GM19395 (cell line): ENCODE data around the gene MTERF1.
"Not testable (repeated sequence)": the region's sequence is repeated elsewhere in the genome, so short reads cannot be mapped to it uniquely, and the experiment has no call there.

Experiments
- ATAC-seq: cut with Tn5 transposase; IDR thresholded peaks from one replicate; pipeline ENCODE4 v1.9.1; 2021; ENCODE audit warnings: mild to moderate bottlenecking, moderate library complexity; ENCODE audit not compliant: unreplicated experiment

The MTERF1 gene

GRCh38 chr7:91880413-91881241 is at the start of gene MTERF1:
MTERF1 (minus strand) TSS chr7:91880702; CDS start chr7:91880083, 619 bp downstream.
- peak; percentile 99 for ATAC-seq

DNA sequence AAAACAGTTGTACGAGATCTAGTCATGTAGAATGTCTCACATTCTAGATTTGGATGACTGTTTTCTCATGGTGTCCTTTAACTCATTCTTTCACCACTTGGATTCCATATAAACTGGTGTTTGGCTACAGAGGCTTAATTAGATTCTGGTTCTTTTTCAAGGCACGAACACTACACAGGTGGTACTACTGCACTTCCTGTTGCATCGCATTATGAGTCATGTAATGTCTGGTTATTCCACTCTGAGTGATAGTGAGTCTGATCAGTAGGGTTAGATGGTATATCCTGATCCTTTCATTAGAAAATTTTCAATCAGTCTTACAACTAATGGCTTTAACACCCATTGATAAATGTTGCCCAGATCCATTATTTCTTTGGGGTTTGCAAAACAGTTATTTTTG is 49.0 kb upstream of the MTERF1 start:
- ATAC-seq = peak; percentile 86

- no peak for ATAC-seq
Measured at GRCh38 chr7:91927912-91928311, 47.4 kb upstream of the MTERF1 start.

DNA sequence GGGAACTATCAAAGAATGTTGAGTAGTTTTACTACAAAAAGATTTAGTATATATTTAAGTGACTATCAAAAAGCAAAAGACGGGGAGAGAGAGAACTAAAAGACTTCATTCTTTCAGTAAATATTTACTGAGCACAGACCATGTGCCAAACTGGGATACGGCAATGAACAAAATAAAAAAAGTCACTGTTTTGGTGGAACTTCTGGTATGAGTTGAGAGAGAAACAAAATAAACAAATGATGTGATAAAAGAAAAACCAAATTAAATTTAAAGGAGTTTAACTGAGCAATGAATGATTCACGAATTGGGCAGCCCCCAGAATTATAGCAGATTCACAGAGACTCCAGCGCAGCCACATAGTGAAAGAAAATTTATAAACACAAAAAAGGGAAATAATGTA is 42.4 kb upstream of the MTERF1 start:
- ATAC-seq = no peak

DNA sequence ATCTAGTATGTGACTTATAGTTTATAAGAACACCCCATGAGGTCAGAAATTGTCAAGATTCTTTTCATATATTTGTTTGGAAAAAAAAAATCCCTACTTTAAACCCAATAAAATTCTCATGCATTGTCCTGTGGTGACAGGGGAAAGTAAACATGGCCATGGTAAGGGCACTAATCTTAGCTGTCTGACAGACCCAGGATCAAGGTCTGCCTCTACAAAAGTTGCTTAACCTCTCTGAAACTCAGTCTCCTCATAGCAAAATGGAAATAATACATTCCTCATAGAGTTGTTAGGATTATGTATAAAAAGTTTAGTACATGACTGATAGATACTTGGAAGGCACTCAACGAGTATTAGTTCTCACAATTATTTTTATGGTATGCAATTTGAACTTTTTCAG is 37.9 kb upstream of the MTERF1 start:
- ATAC-seq = no peak

GRCh38 chr7:91916051-91916440 is 35.5 kb upstream of the MTERF1 start:
- ATAC-seq = no peak

DNA sequence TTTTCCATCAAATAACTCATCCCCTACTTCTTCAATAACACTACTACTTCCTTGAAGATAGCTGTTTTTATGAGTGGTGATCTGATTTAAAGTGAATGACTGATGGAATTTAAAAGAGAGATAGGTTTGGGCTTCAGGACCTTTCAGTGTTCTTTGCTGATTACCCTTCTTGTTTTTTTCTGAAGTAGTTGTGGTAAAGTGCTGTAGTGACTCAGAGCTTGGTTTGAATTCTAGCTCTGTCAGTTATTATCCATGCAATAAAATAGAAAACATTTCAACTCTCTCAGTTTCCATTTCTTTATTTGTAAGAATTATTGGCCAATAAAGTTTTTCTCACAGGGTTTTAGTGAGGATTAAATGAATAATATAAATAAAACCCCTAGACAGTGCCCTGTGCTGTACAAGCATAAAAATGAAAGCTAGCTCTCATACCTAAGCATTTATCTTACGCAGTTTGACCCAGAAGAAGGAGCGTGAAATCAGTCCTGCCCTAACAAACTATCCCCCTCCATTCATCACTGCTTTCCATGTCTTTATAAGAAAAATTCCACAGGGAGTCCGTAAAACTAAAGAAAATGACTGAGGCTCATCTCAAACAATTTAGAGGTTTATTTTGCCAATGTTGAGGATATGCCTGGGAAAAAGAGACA is 35.0 kb upstream of the MTERF1 start:
- no peak for ATAC-seq

DNA sequence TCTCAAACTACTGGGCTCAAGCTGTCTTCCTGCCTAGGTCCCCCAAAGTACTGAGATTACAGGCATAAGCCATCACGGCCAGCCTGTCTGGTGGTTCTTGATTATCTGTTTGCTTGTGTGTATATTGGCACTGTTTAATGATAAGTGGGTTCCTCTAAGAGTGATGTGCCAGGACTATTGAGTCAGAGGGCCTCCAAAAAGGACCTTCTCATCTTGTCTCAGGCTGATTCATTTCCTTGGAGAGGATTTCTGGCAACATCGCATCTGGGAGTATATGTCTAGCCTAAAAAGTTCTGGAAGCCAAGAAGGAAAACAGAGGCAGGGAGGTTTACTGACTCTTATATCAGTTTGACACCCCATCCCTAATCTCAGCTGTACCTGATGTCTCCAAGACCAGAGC is 33.1 kb upstream of the MTERF1 start:
- ATAC-seq = no peak

DNA sequence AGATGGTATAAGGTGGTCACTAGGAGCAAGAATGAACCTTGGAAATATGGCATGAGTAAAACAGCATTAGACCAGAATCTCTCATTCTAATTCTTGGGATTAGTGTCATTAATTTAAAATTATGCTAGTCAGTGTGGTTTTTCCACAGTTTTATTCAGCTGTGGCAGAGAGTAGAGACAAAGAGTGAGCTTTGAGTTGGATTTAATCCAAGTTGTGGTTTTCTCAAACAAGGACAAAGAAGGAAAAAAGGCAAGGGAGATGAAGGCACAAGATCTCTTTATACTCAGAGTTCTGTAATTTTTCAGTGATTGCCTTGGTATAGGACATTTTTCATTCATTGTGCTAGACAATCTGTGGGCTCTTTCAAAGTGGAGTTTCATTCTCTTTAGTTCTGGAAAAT is 32.0 kb upstream of the MTERF1 start:
- ATAC-seq = no peak

- ATAC-seq = no peak
Measured at GRCh38 chr7:91911121-91911520, 30.6 kb upstream of the MTERF1 start.

DNA sequence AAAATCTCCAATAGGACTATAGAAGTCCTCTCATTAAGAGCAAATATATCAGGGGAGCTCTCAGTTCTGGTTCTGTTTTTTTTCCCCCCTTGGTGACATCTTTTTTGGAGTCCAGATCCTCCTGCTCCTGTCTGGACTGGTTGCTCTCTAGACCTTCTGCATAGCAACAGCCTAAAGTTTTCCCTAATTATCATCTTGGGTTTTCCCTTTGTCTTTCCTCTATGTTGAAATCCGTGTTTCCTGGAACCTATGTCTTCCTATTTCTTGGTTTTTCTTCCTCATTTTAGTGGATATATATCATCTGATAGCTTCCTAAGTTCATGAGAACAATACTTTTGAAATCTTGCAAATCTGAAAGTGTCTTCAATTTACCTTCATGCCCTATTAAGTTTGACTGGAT is 29.7 kb upstream of the MTERF1 start:
- no peak for ATAC-seq

DNA sequence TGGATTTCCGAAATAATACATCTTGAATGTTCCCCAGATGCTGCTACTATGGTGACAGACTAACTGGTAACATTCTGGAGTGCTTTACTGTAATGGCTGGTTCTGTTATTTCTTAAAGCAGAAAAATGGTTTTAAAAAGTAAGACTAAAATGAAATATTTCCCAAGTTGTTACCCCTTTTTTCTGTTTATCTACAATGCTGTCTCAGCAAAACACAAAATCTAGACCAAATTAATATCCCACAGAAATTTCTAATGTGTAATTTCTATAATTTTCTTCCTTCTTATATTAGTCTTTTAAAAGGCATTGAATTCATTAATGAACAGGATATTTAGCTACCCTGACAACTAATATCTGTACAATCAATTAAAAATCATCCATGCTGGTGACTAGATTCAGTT is 19.1 kb upstream of the MTERF1 start:
- no peak for ATAC-seq

DNA sequence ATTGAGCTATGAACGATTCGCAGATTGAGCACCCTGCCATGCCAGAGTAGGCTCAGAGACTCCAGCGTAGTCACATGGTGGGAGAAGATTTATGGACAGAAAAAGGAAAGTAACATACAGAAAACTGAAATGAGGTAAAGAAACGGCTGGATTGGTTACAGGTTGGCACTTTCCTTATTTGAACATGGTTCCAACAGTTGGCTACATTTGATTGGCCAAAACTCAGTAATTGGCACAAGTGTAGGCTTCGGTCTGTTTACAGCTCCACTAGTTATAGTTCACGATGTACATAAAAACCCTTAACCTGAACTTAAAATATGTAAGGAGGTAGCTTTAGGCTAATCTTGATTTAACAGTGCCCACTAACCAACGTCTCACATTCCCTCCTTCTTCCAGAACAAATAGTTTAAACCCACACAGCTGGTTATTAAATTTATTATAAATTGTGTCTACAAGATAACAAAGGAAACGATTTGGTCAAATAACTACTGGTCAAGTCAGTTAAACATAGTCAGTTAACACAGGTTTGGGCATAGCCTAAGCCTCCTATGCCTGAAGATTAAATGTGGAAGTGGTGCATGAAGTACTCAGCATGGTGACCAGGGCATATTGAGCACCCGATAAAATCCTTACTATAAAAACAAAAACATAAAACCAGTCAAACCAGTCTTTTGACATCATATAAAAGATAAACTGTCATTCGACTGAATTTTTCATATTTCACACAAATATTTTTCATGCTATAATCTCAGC is 17.9 kb upstream of the MTERF1 start:
- no peak for ATAC-seq

- no peak for ATAC-seq
Measured at GRCh38 chr7:91894781-91895480, 14.4 kb upstream of the MTERF1 start.

GRCh38 chr7:91893699-91894098 is 13.2 kb upstream of the MTERF1 start:
- not testable (repeated sequence) for ATAC-seq

GRCh38 chr7:91892821-91893340 is 12.4 kb upstream of the MTERF1 start:
- ATAC-seq = no peak

DNA sequence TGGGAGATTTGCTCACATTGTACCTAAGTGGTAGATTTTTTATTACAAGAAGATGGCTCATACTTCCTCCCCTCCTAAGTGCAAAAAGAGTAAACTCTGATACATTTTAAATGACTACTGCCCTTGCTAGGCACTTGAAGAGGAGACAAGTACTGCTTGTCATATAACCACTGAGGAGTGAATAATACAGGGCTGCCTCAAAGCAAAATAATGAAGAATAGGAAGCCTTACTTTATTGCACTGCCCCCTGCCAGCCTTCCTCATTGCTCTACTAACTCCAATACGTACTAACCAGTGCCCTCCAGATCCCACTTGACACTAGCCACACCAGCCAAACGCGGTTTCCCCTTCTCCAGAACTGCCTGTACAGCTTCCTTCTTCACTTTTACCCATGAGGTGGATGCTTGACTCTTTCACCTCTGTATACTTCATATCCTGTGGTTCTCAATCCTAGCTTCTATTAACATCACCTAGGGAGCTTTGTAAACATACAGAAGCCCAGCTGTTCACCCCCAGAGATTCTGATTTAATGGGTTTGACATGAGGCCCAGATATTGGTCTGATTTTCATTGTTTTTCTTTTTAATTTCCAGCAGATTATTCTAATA is 11.7 kb upstream of the MTERF1 start:
- no peak for ATAC-seq

DNA sequence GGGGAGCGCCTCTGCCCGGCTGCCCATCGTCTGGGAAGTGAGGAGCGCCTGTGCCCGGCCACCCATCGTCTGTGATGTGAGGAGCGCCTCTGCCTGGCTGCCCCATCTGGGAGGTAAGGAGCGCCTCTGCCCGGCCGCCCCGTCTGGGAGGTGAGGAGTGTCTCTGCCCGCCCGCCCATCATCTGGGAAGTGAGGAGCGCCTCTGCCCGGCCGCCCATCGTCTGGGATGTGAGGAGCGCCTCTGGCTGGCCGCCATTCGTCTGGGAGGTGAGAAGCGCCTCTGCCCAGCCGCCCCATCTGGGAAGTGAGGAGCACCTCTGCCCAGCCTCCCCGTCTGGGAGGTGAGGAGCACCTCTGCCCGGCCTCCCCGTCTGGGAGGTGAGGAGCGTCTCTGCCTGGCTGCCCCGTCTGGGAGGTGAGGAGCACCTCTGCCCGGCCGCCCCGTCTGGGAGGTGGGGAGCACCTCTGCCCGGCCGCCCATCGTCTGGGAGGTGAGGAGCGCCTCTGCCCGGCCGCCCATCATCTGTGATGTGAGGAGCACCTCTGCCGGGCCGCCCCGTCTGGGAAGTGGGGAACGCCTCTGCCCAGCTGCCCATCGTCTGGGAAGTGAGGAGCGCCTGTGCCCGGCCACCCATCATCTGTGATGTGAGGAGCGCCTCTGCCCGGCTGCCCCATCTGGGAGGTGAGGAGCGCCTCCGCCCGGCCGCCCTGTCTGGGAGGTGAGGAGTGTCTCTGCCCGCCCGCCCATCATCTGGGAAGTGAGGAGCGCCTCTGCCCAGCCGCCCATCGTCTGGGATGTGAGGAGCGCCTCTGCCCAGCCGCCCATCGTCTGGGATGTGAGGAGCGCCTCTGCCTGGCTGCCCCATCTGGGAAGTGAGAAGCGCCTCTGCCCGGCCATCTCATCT is 8.0 kb upstream of the MTERF1 start:
- ATAC-seq = not testable (repeated sequence)
